ENCODE measurements around the gene DCDC2.
"Not testable (repeated sequence)": the region's sequence is repeated elsewhere in the genome, so short reads cannot be mapped to it uniquely, and the experiment has no call there.

The DCDC2 gene

GRCh38 chr6:24240943-24241342 is 116.9 kb downstream of the DCDC2 start:
- TF ChIP-seq CTCF (IDR thresholded peaks at IDR 0.05; ENCODE audit: low read depth, low read length, missing control alignments), result no peak
- no peak for DNase-seq (ENCODE audit: low read depth)
- no peak overlapping the region for H3K4me3 ChIP-seq (ENCODE audit: low read depth, low read length)

- no peak for TF ChIP-seq CTCF (IDR thresholded peaks at IDR 0.05; ENCODE audit: low read depth, low read length, missing control alignments)
- no peak overlapping the region for H3K4me3 ChIP-seq (ENCODE audit: low read depth, low read length)
- no peak for DNase-seq (ENCODE audit: low read depth)
These were observed 117.4 kb downstream of the DCDC2 start for GRCh38 chr6:24240380-24240928.

GRCh38 chr6:24238700-24239099 is 119.2 kb downstream of the DCDC2 start:
- no peak for TF ChIP-seq CTCF (IDR thresholded peaks at IDR 0.05; ENCODE audit: low read depth, low read length, missing control alignments)
- no peak overlapping the region for H3K4me3 ChIP-seq (ENCODE audit: low read depth, low read length)
- DNase-seq (ENCODE audit: low read depth), result no peak

GRCh38 chr6:24236779-24237178 is 121.1 kb downstream of the DCDC2 start:
- DNase-seq (ENCODE audit: low read depth); H3K4me3 ChIP-seq (ENCODE audit: low read depth, low read length): not testable (repeated sequence)

GRCh38 chr6:24233813-24234442 is 123.9 kb downstream of the DCDC2 start:
- H3K4me3 ChIP-seq (ENCODE audit: low read depth, low read length), result no peak overlapping the region
- no peak for TF ChIP-seq CTCF (IDR thresholded peaks at IDR 0.05; ENCODE audit: low read depth, low read length, missing control alignments)
- no peak for DNase-seq (ENCODE audit: low read depth)

- no peak for DNase-seq (ENCODE audit: low read depth)
These were observed 126.4 kb downstream of the DCDC2 start for GRCh38 chr6:24231438-24231977.

More at GRCh38 chr6:24231438-24231977, 126.4 kb downstream of the DCDC2 start:
- H3K4me3 ChIP-seq (ENCODE audit: low read depth, low read length), result no peak overlapping the region
- no peak for TF ChIP-seq CTCF (IDR thresholded peaks at IDR 0.05; ENCODE audit: low read depth, low read length, missing control alignments)
